Neural cell (in vitro differentiated cells): ENCODE data around the gene MRPS24. TPM values are rescaled to one million over a fixed set of nuclear protein-coding genes. Genes with fewer than 3 reads are reported as not detected.

Experiments
- H2AFZ ChIP-seq: fragments of 200-600, 300-800 bp; sonication (generic), shearing (Covaris generic); 2 replicates; pipeline ENCODE4 v1.6.0; 2014; ENCODE audit warnings: low read depth, mild to moderate bottlenecking, antibody characterized with exemption, low read length, moderate library complexity
- H3F3A ChIP-seq: fragments of 200-600 bp; shearing (Covaris generic); 2 replicates; pipeline ENCODE4 v1.6.1; 2016; ENCODE audit warnings: mild to moderate bottlenecking, moderate library complexity, mixed read lengths, antibody characterized with exemption, low read length; ENCODE audit not compliant: insufficient read depth, poor library complexity, severe bottlenecking
- H3K27ac ChIP-seq: fragments of 200-600, 300-800 bp; sonication (generic), shearing (Covaris generic); 2 replicates; pipeline ENCODE4 v1.5.1; 2014; ENCODE audit warnings: mild to moderate bottlenecking, low read length, moderate library complexity
- H3K27me3 ChIP-seq: fragments of 300-800, 200-600 bp; sonication (generic), shearing (Covaris generic); 2 replicates; pipeline ENCODE4 v1.6.0; 2014; ENCODE audit warnings: mild to moderate bottlenecking, low read depth, low read length, moderate library complexity; ENCODE audit not compliant: insufficient read depth
- H3K36me3 ChIP-seq: fragments of 300-800, 200-600 bp; sonication (generic), shearing (Covaris generic); 2 replicates; pipeline ENCODE4 v1.5.1; 2014; ENCODE audit warnings: mild to moderate bottlenecking, antibody characterized with exemption, low read length, moderate library complexity; ENCODE audit not compliant: insufficient read depth
- H3K4me2 ChIP-seq: fragments of 300-800, 200-600 bp; sonication (generic), shearing (Covaris generic); 2 replicates; pipeline ENCODE4 v1.6.0; 2014; ENCODE audit warnings: mild to moderate bottlenecking, low read length
- H3K4me3 ChIP-seq: fragments of 300-800, 200-600 bp; sonication (generic), shearing (Covaris generic); 2 replicates; pipeline ENCODE4 v1.5.1; 2014; ENCODE audit warnings: mild to moderate bottlenecking, low read length, moderate library complexity
- H3K79me2 ChIP-seq: fragments of 200-600 bp; shearing (Covaris generic); replicated peaks from 2 replicates; pipeline ENCODE4 v1.6.0; 2014; ENCODE audit warnings: mild to moderate bottlenecking, low read length, moderate library complexity; ENCODE audit not compliant: insufficient read depth
- H3K9ac ChIP-seq: fragments of 300-800, 200-600 bp; sonication (generic), shearing (Covaris generic); 2 replicates; pipeline ENCODE4 v1.6.1; 2016; ENCODE audit warnings: mild to moderate bottlenecking, low read length, mixed read lengths
- H3K9me2 ChIP-seq: fragments of 200-600 bp; shearing (Covaris generic); 2 replicates; pipeline ENCODE4 v1.6.1; 2016; ENCODE audit warnings: mild to moderate bottlenecking, low read length, mixed read lengths; ENCODE audit not compliant: insufficient read depth
- H3K9me3 ChIP-seq: fragments of 200-600, 300-800 bp; sonication (generic), shearing (Covaris generic); 2 replicates; pipeline ENCODE4 v1.6.1; 2016; ENCODE audit warnings: mild to moderate bottlenecking, mixed run types, low read length, moderate library complexity, mixed read lengths
- H4K20me1 ChIP-seq: fragments of 200-600 bp; shearing (Covaris generic); 2 replicates; pipeline ENCODE4 v1.6.1; 2016; ENCODE audit warnings: mild to moderate bottlenecking, mixed run types; ENCODE audit not compliant: insufficient read depth
- EP300 ChIP-seq: fragments of 450-650 bp; conservative IDR thresholded peaks from 2 replicates; pipeline ENCODE4 v1.6.1; 2014; ENCODE audit warnings: antibody characterized with exemption, mild to moderate bottlenecking, moderate library complexity; ENCODE audit not compliant: poor library complexity, severe bottlenecking
- EZH2 ChIP-seq: fragments of 200-600, 300-800 bp; shearing (Covaris generic), sonication (generic); IDR thresholded peaks from 2 replicates; pipeline ENCODE4 v1.6.1; 2014; ENCODE audit warnings: antibody characterized with exemption, low read length, borderline replicate concordance, mild to moderate bottlenecking; ENCODE audit not compliant: insufficient read depth, poor library complexity, severe bottlenecking
- MXI1 ChIP-seq: fragments of 450-650 bp; conservative IDR thresholded peaks from 2 replicates; pipeline ENCODE4 v1.6.1; 2014; ENCODE audit warnings: antibody characterized with exemption, mild to moderate bottlenecking; ENCODE audit not compliant: poor library complexity, severe bottlenecking
- POLR2AphosphoS5 ChIP-seq: IDR thresholded peaks from 2 replicates; pipeline ENCODE4 v1.6.1; 2012
- RAD21 ChIP-seq: fragments of 450-650 bp; conservative IDR thresholded peaks from 2 replicates; pipeline ENCODE4 v1.6.1; 2014; ENCODE audit warnings: antibody characterized with exemption, mild to moderate bottlenecking, moderate library complexity
- REST ChIP-seq: IDR thresholded peaks from 2 replicates; pipeline ENCODE4 v1.6.1; 2012; ENCODE audit warnings: borderline replicate concordance
- SMC3 ChIP-seq: fragments of 450-650 bp; conservative IDR thresholded peaks from 2 replicates; pipeline ENCODE4 v1.6.1; 2014; ENCODE audit warnings: antibody characterized with exemption, mild to moderate bottlenecking, moderate library complexity; ENCODE audit not compliant: poor library complexity
- TAF1 ChIP-seq: IDR thresholded peaks from 2 replicates; pipeline ENCODE4 v1.6.1; 2012; ENCODE audit warnings: low read depth
- polyA plus RNA-seq: library from polyadenylated mRNA; depleted of rRNA; stranded (reverse); fragments of >200 nt; gene quantifications from 2 replicates; pipeline ENCODE4 v1.2.3, GENCODE V29; 2014
- TF ChIP-seq, protein P1 (sequence below): fragments of 450-650 bp; IDR thresholded peaks from 2 replicates; pipeline ENCODE4 v1.5.1; 2014; ENCODE audit warnings: antibody characterized with exemption, mild to moderate bottlenecking, moderate library complexity; ENCODE audit not compliant: poor library complexity, severe bottlenecking

The MRPS24 gene
- polyA plus RNA-seq, 1 donor from 2014 or later: 132 TPM

GRCh38 chr7:43865277-43865676, 4.0 kb downstream of the MRPS24 start:
- no peak overlapping the region for H3K27ac ChIP-seq
- H4K20me1 ChIP-seq: no peaks in the 10 kb centered on the region
- no peaks in the 10 kb centered on the region for H3K9me3 ChIP-seq
- no peak overlapping the region for H3K4me2 ChIP-seq
- no peak for TF ChIP-seq TAF1
- TF ChIP-seq EZH2: no peak
- no peak for TF ChIP-seq POLR2AphosphoS5
- no peak for TF ChIP-seq REST
- no peak for TF ChIP-seq EP300
- no peak for TF ChIP-seq RAD21
- no peak for TF ChIP-seq MXI1
- TF ChIP-seq SMC3: no peak
- TF ChIP-seq, protein P1, sequence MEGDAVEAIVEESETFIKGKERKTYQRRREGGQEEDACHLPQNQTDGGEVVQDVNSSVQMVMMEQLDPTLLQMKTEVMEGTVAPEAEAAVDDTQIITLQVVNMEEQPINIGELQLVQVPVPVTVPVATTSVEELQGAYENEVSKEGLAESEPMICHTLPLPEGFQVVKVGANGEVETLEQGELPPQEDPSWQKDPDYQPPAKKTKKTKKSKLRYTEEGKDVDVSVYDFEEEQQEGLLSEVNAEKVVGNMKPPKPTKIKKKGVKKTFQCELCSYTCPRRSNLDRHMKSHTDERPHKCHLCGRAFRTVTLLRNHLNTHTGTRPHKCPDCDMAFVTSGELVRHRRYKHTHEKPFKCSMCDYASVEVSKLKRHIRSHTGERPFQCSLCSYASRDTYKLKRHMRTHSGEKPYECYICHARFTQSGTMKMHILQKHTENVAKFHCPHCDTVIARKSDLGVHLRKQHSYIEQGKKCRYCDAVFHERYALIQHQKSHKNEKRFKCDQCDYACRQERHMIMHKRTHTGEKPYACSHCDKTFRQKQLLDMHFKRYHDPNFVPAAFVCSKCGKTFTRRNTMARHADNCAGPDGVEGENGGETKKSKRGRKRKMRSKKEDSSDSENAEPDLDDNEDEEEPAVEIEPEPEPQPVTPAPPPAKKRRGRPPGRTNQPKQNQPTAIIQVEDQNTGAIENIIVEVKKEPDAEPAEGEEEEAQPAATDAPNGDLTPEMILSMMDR: no peak
- H3K36me3 ChIP-seq: no peaks in the 10 kb centered on the region
- no peaks in the 10 kb centered on the region for H3K79me2 ChIP-seq
- peaks cover 3% of the 10 kb centered on the region for H3F3A ChIP-seq
- H3K4me3 ChIP-seq: no peak overlapping the region
- H3K9ac ChIP-seq: no peak overlapping the region
- no peaks in the 10 kb centered on the region for H3K27me3 ChIP-seq
- H3K9me2 ChIP-seq: no peaks in the 10 kb centered on the region
- H2AFZ ChIP-seq: no peak overlapping the region

GRCh38 chr7:43864126-43864525, 5.2 kb downstream of the MRPS24 start:
- Histone ChIP-seq H3K9me2 (no peaks in the 10 kb centered on the region), H3K4me3 (no peak overlapping the region), H4K20me1 (no peaks in the 10 kb centered on the region), H3K36me3 (no peaks in the 10 kb centered on the region), H3K9me3 (no peaks in the 10 kb centered on the region), H3K79me2 (no peaks in the 10 kb centered on the region), H3K27me3 (no peaks in the 10 kb centered on the region), H3K9ac (no peak overlapping the region), H3K4me2 (no peak overlapping the region), H3F3A (no peaks in the 10 kb centered on the region), H2AFZ (no peak overlapping the region), H3K27ac (no peak overlapping the region)
- TF ChIP-seq MXI1 (no peak), EP300 (no peak), REST (no peak), TAF1 (no peak), EZH2 (no peak), POLR2AphosphoS5 (no peak), SMC3 (no peak)
- TF ChIP-seq, protein P1: no peak
